Fibroblast of lung (primary cell): ENCODE measurements around the gene KBTBD13.

Source experiments
- CTCF ChIP-seq, 2 donors: IDR thresholded peaks in 1 of 2; conservative IDR thresholded peaks in 1 of 2; 1 replicate in 1 of 2; 2 replicates in 1 of 2; pipeline ENCODE4 v1.5.1; 2011 to 2012; ENCODE audit warnings: low read length in 2 of 2, control low read depth in 1 of 2, inconsistent platforms in 1 of 2, low read depth in 1 of 2, mild to moderate bottlenecking in 1 of 2
- EZH2 ChIP-seq: IDR thresholded peaks from 2 replicates; pipeline ENCODE4 v1.5.1; 2012; ENCODE audit warnings: low read length, control low read depth, mild to moderate bottlenecking; ENCODE audit errors: missing control alignments

GRCh38 chr15:65085207-65085753, 8.7 kb downstream of the KBTBD13 start:
- TF ChIP-seq CTCF (conservative IDR thresholded peaks at IDR 0.05 in 1 of 2, IDR thresholded peaks at IDR 0.05 in 1 of 2; ENCODE audit: low read depth in 1 of 2, low read length in 2 of 2), result no peak
- no peak for TF ChIP-seq EZH2
